Upper lobe of left lung (tissue), 6 donors: ENCODE measurements around the gene POFUT2. TPM values are rescaled to one million over a fixed set of nuclear protein-coding genes. Genes with fewer than 3 reads are reported as not detected.

ENCODE experiments used
- ATAC-seq, 2 donors: fragments of 200-7000 bp; cut with Tn5 transposase; one replicate each; pipeline ENCODE4 v1.9.1; 2022; ENCODE audit warnings: mild to moderate bottlenecking in 2 of 2, moderate library complexity in 2 of 2; ENCODE audit not compliant: low FRiP score in 2 of 2
- DNase-seq, 2 donors: peaks; one replicate each; pipeline ENCODE4 v3.0.0-alpha.2; 2019 to 2020
- H3K27ac ChIP-seq, 4 donors: fragments of 200-600 bp; sonication (generic); one replicate each; pipeline ENCODE4 v1.5.1; 2016 to 2019
- H3K27me3 ChIP-seq, 4 donors: fragments of 200-600 bp; sonication (generic); one replicate each; pipeline ENCODE4 v1.5.1; 2017 to 2019
- H3K36me3 ChIP-seq, 4 donors: fragments of 200-600 bp; sonication (generic); one replicate each; pipeline ENCODE4 v1.5.1; 2016 to 2019
- H3K4me1 ChIP-seq, 4 donors: fragments of 200-600 bp; sonication (generic); one replicate each; pipeline ENCODE4 v1.5.1; 2018 to 2019
- H3K4me3 ChIP-seq, 4 donors: fragments of 200-600 bp; sonication (generic); one replicate each; pipeline ENCODE4 v1.5.1; 2017 to 2019; ENCODE audit warnings: mild to moderate bottlenecking in 2 of 4, moderate library complexity in 1 of 4
- H3K9me3 ChIP-seq, 4 donors: fragments of 200-600 bp; sonication (generic); one replicate each; pipeline ENCODE4 v1.5.1; 2018 to 2019
- EP300 ChIP-seq, 4 donors: sonication (generic); formaldehyde crosslinking; IDR thresholded peaks; one replicate each; pipeline ENCODE4 v1.5.1; 2017; ENCODE audit warnings: antibody characterized with exemption in 4 of 4, control low read depth in 2 of 4
- POLR2A ChIP-seq, 4 donors: fragments of 450-650 bp; IDR thresholded peaks; one replicate each; pipeline ENCODE4 v1.5.1; 2016 to 2017; ENCODE audit warnings: antibody characterized with exemption in 4 of 4, mild to moderate bottlenecking in 2 of 4
- POLR2AphosphoS5 ChIP-seq, 2 donors: sonication (generic); formaldehyde crosslinking; IDR thresholded peaks; one replicate each; pipeline ENCODE4 v1.5.1; 2017; ENCODE audit warnings: antibody characterized with exemption in 2 of 2
- WGBS, 2 donors: methylation state at CpG; one replicate each; pipeline ENCODE4 v1.1.5; 2017 to 2018; 5-methylcytosine and 5-hydroxymethylcytosine counted together
- total RNA-seq, 6 donors: library from RNA; depleted of rRNA in 4 of 6; stranded (reverse); fragments of >200 nt in 4 of 6; gene quantifications; one replicate each; pipeline versions ENCODE4 v1.1.0 to v1.2.1, GENCODE V29; 2016 to 2021
- TF ChIP-seq, protein P1 (sequence below), 6 experiments: fragments of 450-650 bp in 4 of 6; fragments of 200-600 bp in 2 of 6; sonication (generic) in 2 of 6; IDR thresholded peaks; one replicate each; pipeline ENCODE4 v1.5.1; 2016 to 2019; ENCODE audit warnings: antibody characterized with exemption in 6 of 6
- donor health status: DM: no; HTN: no; CAD: no; lungs with moderate emphysema.
- donor health status: DM: no; HTN: yes; CAD: no; lungs with severe emphysema.

POFUT2 gene
- total RNA-seq, 6 donors from 2014 or later, result 19.9 to 89.1 (median 32.5) TPM

DNA sequence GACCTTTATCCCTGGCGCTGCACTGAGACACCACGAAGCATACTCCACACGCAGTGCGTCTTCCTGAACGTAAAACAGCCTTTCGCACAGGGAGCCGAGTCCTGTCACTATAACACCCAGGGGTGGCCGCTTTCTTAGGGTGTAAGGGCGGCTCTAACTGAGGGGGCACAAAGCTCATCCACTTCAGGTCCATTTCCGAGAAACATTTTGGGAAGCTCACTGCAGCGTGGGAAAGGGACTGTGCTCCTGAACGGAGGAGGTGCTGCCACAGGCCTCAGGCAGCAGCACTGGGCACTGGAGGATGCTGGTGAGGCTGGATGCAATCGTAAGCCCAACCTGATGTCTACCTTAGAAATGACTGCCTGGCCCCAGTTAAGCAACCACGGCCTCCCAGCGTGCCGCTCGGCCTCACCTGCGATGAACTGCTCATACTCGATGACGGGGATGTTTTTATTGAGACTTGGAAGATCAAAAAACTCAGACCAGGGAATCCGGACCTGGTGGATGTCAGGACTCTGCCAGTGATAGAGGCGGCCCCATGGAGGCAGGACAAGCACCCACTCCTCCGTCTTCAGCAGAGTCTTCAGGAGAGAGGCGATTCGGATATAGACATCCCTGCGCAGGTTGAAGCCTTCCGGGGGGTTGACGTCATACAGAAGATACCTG lies 2.3 kb downstream of the POFUT2 start:
- ATAC-seq (no peak), DNase-seq (peak in 1 of 2 donors; percentile 59)
- no peak for TF ChIP-seq POLR2AphosphoS5 (IDR thresholded peaks at IDR 0.05)
- no peak for TF ChIP-seq EP300 (IDR thresholded peaks at IDR 0.05)
- TF ChIP-seq, protein P1, sequence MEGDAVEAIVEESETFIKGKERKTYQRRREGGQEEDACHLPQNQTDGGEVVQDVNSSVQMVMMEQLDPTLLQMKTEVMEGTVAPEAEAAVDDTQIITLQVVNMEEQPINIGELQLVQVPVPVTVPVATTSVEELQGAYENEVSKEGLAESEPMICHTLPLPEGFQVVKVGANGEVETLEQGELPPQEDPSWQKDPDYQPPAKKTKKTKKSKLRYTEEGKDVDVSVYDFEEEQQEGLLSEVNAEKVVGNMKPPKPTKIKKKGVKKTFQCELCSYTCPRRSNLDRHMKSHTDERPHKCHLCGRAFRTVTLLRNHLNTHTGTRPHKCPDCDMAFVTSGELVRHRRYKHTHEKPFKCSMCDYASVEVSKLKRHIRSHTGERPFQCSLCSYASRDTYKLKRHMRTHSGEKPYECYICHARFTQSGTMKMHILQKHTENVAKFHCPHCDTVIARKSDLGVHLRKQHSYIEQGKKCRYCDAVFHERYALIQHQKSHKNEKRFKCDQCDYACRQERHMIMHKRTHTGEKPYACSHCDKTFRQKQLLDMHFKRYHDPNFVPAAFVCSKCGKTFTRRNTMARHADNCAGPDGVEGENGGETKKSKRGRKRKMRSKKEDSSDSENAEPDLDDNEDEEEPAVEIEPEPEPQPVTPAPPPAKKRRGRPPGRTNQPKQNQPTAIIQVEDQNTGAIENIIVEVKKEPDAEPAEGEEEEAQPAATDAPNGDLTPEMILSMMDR (IDR thresholded peaks at IDR 0.05), result no peak
- TF ChIP-seq POLR2A (IDR thresholded peaks at IDR 0.05), result no peak
- 94 to 95% methylated on average over 28 of the region's 28 CpGs for WGBS, 2 donors
- peaks cover 14 to 21% (median 14%) of the 10 kb centered on the region in 4 donors for H3K4me1 ChIP-seq
- peaks cover 27 to 55% (median 51%) of the 10 kb centered on the region in 4 donors for H3K36me3 ChIP-seq
- no peak overlapping the region for H3K4me3 ChIP-seq
- no peak overlapping the region for H3K27ac ChIP-seq
- H3K27me3 ChIP-seq, result no peaks in the 10 kb centered on the region
- no peaks in the 10 kb centered on the region for H3K9me3 ChIP-seq

DNA sequence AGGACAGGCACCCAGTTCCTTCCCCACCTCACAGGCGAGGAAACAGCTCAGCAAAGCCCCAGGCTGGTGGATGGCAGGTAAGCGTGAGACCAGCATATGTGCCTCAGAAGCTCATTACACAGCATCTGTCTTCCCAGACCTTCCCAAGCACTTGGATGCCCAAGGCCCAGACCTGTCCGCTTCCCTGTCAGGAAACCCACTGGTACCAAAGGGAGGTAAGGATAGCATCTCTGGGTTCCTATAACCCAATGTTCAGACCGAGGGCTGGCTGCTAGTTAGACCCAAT lies 3.3 kb downstream of the POFUT2 start:
- H3K36me3 ChIP-seq, result peaks cover 27 to 65% (median 61%) of the 10 kb centered on the region in 4 donors
- no peak for ATAC-seq
- peaks cover 14 to 21% (median 14%) of the 10 kb centered on the region in 4 donors for H3K4me1 ChIP-seq
- no peak for DNase-seq
- no peaks in the 10 kb centered on the region for H3K9me3 ChIP-seq
- whole genome bisulfite sequencing, 2 donors, result 95 to 100% methylated on average over 4 of the region's 4 CpGs
- no peak overlapping the region for H3K27ac ChIP-seq
- TF ChIP-seq EP300 (IDR thresholded peaks at IDR 0.05) (no peak), POLR2AphosphoS5 (IDR thresholded peaks at IDR 0.05) (no peak), POLR2A (IDR thresholded peaks at IDR 0.05) (no peak)
- TF ChIP-seq, protein P1 (IDR thresholded peaks at IDR 0.05), result no peak
- no peak overlapping the region for H3K4me3 ChIP-seq
- H3K27me3 ChIP-seq, result no peaks in the 10 kb centered on the region

DNA sequence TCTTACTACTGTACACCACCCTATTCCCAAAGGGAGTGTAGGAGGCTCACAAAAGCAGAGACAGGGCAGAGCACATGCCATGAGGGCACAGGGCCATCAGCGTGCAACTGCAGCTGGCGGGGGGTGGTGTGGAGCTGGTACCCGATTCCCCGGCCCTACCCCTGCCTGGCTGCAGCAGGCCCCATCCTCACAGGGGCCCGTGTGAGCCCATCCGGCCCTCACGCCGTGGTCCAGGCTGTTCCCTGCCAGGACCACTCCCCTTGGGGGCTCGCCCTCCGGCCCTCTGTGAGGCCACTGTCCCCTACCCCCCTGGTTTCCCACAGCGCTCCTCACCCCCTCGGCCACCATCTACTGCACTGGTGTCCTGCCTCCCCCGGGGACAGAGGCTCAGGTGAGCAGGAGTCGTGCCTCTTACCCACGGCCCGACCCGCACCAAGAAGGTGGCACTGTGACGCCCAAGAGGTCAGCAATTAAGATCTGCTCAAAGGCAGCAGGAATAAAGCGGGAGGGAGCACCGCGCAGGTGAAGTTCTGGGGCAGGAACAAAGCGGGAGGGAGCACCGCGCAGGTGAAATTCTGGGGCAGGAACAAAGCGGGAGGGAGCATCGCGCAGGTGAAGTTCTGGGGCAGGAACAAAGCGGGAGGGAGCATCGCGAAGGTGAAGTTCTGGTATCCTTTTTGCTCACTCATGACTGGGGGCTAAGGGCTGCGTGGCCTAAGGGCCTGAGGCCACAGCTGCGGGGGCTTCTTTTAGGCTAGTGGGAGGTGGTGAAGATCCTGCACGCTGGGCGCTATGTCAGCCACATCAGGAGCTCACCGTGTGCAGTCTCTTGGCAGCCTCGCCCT lies 3.9 kb downstream of the POFUT2 start:
- peaks cover 27 to 71% (median 64%) of the 10 kb centered on the region in 4 donors for H3K36me3 ChIP-seq
- no peak overlapping the region for H3K4me3 ChIP-seq
- ATAC-seq (no peak), DNase-seq (peak; percentile 11 to 64)
- peaks cover 12 to 19% (median 14%) of the 10 kb centered on the region in 4 donors for H3K4me1 ChIP-seq
- no peak overlapping the region for H3K27ac ChIP-seq
- TF ChIP-seq, protein P1 (IDR thresholded peaks at IDR 0.05), result no peak
- no peak for TF ChIP-seq POLR2AphosphoS5 (IDR thresholded peaks at IDR 0.05)
- no peak for TF ChIP-seq EP300 (IDR thresholded peaks at IDR 0.05)
- no peak for TF ChIP-seq POLR2A (IDR thresholded peaks at IDR 0.05)
- H3K9me3 ChIP-seq, result no peaks in the 10 kb centered on the region
- WGBS, 2 donors, result 94 to 95% methylated on average over 29 to 36 of the region's 36 CpGs
- H3K27me3 ChIP-seq, result no peaks in the 10 kb centered on the region

DNA sequence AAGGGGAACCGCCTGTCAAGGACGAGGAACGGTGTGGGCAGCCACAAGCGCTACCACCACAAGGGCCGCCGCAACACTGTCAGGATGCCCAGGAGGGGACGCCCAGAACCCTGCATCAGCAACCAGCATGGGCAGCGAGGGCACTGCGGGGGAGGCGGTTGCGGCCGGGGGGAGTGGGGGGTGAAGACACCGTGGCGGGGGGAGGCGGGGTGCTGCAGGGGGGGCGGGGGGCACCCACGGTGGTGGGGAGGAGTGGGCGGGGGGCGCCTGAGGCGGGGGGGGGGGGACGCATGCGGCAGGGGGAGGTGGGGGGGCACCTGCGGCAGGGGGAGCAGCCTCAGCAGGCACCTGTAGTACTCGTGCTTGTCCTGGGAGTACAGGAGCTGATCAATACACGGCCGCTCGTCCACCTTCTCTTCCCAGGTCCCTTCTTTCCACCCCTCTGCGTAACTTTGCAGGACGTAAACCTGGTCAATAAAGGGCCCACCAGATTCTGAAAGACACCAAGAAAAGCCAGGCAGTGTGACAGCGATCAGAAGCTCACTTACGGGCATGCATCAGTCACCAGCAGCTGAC lies 4.6 kb downstream of the POFUT2 start:
- DNase-seq, result peak; percentile 11 to 60
- no peaks in the 10 kb centered on the region for H3K9me3 ChIP-seq
- H3K4me1 ChIP-seq, result peaks cover 7 to 12% (median 8%) of the 10 kb centered on the region in 4 donors
- no peak overlapping the region for H3K27ac ChIP-seq
- 94 to 96% methylated on average over 10 to 19 of the region's 31 CpGs for WGBS, 2 donors
- TF ChIP-seq EP300 (IDR thresholded peaks at IDR 0.05) (no peak), POLR2A (IDR thresholded peaks at IDR 0.05) (no peak), POLR2AphosphoS5 (IDR thresholded peaks at IDR 0.05) (no peak)
- TF ChIP-seq, protein P1 (IDR thresholded peaks at IDR 0.05), result no peak
- no peak overlapping the region for H3K4me3 ChIP-seq
- H3K36me3 ChIP-seq, result peaks cover 27 to 78% (median 68%) of the 10 kb centered on the region in 4 donors
- no peaks in the 10 kb centered on the region for H3K27me3 ChIP-seq
- ATAC-seq, result no peak
